GM18505 (cell line): Measurements from ENCODE around the gene NXPH4.

Experiments used
- ATAC-seq: cut with Tn5 transposase; IDR thresholded peaks from one replicate; pipeline ENCODE4 v1.9.1; 2021; ENCODE audit not compliant: unreplicated experiment
- POLR2A ChIP-seq: IDR thresholded peaks from 4 replicates; pipeline ENCODE4 v1.6.1; 2011; ENCODE audit warnings: borderline replicate concordance; ENCODE audit not compliant: insufficient read depth, insufficient read length; ENCODE audit errors: extremely low read depth

NXPH4 gene

DNA sequence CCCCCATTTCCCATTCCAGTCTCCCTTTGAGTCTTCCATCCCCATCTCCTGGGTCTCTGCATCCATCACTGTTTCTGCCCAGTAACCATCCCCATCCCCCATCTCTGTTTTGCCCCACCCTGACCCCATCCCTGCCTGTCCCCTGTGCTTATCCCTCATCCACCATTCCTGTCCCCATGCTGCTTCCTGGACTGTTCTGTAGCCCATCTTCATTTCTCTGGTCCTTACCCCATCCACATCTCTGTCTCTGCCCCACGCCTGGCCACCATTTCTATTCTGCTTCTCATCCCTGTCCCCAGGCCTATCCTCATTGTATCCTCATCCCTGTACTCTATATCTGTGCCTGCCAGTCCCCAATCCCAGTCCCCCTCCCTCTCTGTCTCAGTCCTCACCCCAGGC, 4.2 kb downstream of the NXPH4 start:
- no peak for ATAC-seq
- TF ChIP-seq POLR2A = no peak

DNA sequence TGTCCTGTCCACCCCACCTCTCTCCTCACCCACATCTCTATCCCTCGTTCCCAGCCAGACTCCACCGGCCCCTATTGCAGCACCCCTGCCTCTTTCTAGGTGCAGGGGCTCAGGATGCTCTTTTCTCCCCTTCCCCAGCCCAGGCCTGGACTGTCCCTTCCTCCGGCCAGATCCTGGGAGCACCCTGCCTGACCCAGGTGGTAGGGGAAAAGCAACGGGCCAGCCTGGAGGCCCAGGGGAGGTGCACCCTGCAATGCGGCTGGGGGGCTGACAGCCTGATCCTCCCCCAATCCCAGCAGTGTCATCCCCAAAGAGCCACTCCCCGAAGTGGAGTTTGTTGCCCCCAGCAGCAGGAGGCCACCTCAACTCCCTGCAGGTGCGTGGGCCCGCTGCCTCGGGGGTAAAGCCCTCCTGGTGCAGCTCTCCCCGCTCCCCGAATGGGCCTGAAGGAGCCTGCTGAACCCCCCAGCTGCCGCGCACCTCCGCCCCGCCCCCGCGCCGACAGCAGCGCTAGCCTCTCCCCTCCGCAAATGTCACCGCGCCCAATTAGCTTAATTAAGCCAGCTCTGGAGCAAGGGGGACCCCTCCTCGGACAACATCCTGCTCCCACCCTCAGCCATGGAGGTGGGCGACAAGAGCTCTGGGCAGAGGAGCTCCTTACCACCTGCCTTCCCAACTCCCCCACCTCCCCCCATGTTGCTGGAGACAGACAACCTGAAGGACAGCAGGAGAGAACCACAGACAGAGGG, 4.7 kb downstream of the NXPH4 start:
- TF ChIP-seq POLR2A = no peak
- no peak for ATAC-seq

DNA sequence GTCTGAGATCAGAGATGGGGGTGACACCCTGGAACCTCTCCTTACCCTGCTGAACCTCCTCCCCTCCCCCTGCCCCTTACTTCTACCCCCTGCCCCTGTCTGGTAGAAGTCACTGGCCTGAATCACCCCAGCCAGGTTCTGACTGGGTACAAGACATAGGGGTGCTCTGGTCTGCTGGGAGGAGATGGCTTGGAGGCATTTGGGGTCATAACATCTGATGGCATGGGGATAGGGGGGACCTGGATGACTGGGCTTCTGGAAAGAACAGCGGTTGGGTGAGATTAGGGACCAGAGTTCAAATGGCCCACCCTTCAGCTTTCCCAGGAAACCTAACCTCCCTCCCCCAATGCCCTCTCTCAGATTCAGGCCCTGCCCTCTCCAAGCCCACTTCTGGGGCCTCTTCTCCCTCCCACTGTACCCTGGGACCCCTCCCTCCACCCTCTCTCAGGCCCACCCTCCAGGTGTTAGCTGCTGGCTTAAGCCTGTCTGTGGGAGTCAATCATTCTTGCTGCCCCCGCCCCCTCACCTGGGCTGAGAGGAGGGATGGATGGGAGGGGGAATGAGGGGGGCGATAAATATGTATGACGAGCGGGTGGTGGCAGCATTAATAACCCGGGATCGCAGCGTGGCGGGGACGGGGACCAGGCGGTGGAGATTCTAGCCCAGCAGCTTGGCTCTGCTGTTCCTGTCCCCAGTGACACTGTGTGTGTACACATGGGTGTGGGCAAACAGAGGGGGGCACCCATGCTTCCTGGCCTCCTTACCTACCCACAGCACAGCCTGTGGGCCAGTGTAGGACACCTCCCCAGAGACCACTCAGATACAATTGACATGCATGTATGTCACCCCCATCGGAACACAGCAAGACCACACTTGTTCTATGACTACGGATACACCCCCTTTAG, 5.9 kb downstream of the NXPH4 start:
- ATAC-seq = no peak
- TF ChIP-seq POLR2A = no peak

DNA sequence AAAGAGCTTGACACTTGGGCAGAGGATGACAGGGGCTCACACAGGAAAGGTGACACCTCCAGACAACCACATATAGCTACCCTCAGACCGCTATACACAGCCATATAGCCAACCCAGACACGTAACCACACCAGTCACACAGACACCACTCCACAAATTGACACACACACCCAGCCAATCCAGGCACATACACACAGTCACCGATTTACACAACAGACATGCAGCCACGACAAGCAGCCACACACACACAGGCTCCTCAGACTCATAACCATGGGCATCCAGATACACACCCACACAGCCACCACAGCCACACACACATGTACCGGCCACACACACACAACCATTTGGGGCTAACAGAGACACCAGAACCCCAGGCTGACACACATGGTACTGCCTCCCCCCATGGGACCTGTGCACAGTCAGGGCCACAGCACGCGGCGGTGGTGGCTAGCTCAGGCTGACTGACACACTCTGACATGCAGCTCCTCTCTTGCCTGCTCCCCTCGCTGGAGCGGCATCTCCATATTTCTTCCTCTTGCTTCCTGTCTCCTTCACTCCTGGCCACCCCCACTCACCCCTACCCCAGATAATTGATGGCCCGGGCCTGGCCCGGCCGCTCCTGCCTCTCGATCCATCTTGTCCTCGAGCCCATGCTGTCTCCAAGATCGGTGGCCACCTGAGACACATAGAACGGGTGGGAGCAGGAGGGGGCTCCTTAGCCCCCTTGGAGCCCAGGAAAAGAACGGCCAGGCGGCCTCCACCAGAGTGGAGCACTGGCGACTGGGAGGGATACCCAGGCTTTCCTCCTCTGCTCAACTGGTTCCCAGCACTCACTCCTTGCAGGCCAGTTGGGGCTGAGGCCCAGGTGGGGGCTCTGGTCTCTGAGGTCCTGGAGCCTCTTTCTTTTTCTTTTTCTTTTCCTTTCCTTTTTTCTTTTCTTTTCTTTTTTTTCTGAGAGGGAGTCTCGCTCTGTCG, 6.9 kb downstream of the NXPH4 start:
- no peak for TF ChIP-seq POLR2A
- ATAC-seq = no peak

DNA sequence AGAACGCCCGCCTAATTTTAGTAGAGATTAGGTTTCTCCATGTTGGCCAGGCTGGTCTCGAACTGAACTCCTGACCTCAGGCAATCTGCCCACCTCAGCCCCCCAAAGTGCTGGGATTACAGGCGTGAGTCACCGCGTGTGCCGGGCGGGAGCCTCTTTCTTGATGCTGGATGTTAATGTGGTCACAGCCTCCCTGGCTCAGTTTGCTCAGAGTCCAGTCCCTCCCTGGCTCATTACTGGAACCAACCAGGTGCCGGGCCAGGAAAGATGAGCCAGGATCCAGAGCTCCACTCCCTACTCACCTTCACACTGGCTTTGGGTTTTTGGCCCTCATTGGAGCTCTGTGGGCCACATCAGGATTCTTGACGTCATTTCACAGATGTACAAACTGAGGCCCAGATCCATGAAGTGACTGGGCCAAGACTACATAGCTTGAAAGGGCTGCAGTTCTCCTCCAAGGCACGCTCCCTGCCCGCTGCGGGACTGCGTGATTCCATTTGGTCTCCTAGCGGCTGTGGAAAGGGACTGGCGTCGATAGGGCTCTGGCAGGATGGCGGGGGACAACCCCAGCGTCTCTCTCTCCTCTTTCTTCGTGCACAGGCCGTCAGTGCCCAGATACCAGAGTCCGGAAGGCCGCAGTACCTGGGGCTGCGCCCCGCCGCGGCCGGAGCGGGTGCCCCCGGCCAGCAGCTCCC, 7.8 kb downstream of the NXPH4 start:
- no peak for TF ChIP-seq POLR2A
- ATAC-seq = no peak

DNA sequence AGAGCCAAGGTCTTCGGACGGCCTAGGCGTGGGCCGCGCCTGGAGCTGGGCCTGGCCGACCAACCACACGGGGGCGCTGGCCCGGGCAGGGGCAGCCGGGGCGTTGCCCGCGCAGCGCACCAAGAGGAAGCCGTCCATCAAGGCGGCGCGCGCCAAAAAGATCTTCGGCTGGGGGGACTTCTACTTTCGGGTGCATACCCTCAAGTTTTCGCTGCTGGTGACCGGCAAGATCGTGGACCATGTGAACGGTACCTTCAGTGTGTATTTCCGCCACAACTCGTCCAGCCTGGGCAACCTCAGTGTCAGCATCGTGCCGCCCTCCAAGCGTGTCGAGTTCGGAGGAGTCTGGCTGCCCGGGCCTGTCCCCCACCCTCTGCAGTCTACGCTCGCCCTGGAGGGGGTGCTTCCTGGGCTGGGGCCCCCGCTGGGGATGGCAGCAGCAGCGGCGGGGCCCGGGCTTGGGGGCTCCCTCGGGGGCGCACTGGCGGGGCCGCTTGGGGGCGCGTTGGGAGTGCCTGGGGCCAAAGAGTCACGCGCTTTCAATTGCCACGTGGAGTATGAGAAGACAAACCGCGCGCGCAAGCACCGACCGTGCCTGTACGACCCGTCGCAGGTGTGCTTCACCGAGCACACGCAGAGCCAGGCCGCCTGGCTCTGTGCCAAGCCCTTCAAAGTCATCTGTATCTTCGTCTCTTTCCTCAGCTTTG, 8.5 kb downstream of the NXPH4 start:
- no peak for ATAC-seq
- TF ChIP-seq POLR2A = no peak

DNA sequence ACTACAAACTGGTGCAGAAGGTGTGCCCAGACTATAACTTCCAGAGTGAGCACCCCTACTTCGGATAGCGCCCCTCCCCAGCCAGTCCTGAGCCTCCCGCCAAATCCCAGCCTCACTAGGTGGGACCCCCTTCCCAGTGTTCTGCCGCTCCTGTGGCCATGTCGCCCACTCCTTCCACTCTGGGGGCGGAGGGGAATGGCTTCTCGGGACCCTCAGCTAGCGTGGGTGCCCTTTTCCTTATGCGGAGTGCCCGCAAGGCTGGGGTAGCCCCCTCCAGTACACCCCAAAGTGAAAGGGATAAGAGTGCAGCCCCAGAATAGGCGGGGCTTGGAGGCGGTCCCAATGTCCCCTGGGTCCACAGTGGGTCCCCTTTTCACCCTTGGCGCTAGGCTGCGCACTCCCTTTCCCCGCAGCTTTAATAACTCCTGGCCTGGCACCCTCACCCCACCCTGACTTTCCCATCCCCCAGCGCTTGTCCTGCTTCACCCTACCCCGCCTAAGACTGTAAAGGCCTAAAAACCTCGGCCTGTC, 9.2 kb downstream of the NXPH4 start:
- no peak for ATAC-seq
- TF ChIP-seq POLR2A = no peak

DNA sequence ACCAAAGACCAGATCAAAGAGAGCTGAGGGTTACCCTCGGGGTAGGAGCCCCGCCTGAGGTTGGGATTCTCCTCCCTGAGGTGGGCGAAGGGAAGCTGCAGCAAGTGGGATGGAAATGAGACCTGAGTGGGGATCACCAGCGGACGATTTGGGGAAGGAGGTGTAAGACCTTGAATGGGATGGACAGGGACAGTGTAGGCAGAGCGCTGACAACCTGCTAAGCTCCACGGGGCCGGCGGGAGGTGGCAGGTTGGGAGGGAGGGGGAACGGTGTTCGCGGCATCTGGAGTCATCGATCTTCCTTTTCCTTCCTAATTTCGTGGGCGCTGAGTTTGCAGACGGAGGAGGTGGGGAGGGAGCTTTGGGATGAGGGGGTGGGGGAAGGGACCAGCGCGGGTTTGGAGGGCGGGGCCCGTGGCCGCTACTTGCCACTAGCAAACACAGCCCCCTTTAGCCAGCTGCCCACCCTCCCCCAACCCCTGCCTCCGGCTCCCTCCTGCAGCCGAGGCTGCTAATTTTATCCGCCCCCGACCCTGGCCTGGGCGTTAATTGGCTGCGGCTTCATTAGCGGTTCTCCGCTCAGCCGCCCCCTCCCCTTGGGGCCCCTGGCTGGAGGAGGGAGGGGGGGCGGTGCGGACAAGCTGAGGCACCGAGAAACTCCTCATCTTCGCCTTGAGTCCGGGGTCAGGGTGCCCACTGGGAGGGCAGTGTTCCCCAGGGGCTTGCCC, 10.2 kb downstream of the NXPH4 start:
- TF ChIP-seq POLR2A = no peak
- ATAC-seq = no peak

DNA sequence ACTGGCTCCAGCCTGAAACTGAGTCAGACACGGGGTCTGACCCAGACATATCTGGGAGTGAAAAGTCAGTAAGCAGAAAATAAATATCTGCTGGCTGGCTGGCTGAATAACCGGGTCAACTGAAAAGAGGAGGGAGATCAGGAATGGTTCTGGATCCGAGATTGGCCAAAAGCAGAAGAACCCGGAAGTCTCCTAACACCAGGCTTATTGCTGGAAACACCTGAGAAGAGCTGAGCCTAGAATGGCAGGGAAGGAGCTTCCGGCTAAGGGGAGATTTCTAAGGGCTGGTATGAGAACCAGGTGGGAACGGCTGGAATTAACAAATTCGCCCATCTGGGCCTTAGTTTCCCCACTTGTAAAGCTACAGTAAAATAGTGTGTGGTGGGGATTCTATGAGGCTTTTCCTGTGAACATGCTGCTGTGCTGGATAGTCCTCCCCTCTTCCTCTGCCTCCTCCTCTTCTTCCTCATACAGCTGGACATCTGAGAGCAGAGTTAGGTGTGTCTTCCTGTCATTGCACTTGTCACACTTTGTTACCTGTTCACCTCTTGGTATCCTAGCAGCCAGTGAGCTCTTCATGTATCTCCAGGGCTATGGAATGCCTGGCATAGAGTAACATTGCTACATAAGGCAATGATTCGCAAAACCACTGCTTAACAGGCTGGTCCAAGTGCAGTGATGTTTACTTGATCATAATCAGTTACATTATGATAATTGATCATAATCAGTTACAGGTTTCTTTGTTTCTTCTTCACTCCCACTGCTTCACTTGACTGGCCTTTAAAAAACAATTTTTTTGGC, 10.9 kb downstream of the NXPH4 start:
- no peak for TF ChIP-seq POLR2A
- ATAC-seq = no peak

DNA sequence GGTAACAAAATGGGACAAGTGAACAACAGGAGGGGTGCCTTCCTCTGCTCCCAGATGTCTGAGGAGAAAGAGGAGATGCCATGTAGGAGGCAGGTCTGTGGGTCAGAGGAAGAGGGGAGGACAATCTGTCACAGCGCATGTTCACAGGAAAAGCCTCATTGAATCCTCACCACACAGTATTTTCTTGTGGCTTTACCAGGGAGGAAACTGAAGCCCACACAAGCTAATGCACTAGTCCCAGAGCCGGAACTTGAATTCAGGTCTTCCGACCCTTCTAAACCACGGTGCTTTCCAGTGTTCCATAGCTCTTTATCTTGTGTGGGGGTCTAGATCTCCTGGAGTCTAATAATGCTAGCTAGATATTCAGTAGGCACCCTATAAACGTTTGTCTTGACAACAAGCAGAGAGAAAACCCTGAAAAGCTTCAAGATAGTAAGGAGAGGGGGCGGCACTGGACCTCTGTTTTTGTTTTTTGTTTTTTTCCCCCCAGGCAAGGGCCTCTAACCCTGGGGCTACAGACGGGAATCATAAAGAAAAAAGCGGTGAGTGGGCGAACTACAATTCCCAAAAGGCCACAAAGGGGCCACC, 12.5 kb downstream of the NXPH4 start:
- no peak for TF ChIP-seq POLR2A
- ATAC-seq = no peak
